Epithelial cell of esophagus (primary cell): Measurements from ENCODE around the gene HOXA4.
A peak's percentile ranks its signal among the peaks of the same experiment; 100 is the strongest.

Experiments used
- DNase-seq: peaks from one replicate; pipeline ENCODE4 v3.0.0; 2010; ENCODE audit warnings: low read depth
- H3K4me3 ChIP-seq: 2 replicates; pipeline ENCODE4 v1.5.1; 2011; ENCODE audit warnings: mild to moderate bottlenecking, low read length, control low read depth
- CTCF ChIP-seq: IDR thresholded peaks from 2 replicates; pipeline ENCODE4 v1.5.1; 2011; ENCODE audit warnings: low read depth, mild to moderate bottlenecking, low read length, control low read depth, inconsistent platforms; ENCODE audit not compliant: insufficient read depth; ENCODE audit errors: missing control alignments

The HOXA4 gene

GRCh38 chr7:27154901-27155815 lies 24.6 kb upstream of the HOXA4 start:
- no peak overlapping the region for H3K4me3 ChIP-seq
- DNase-seq = peak; percentile 68
- TF ChIP-seq CTCF = no peak

GRCh38 chr7:27154369-27154768 lies 23.8 kb upstream of the HOXA4 start:
- TF ChIP-seq CTCF = no peak
- DNase-seq = no peak
- H3K4me3 ChIP-seq = no peak overlapping the region

- no peak overlapping the region for H3K4me3 ChIP-seq
- DNase-seq = no peak
- TF ChIP-seq CTCF = no peak
Observed at GRCh38 chr7:27153526-27153925, 23.0 kb upstream of the HOXA4 start.

- no peak for TF ChIP-seq CTCF
- H3K4me3 ChIP-seq = no peak overlapping the region
- no peak for DNase-seq
Observed at GRCh38 chr7:27152816-27153442, 22.4 kb upstream of the HOXA4 start.

- no peak for DNase-seq
- no peak for TF ChIP-seq CTCF
- H3K4me3 ChIP-seq = peak within 1 kb of the TSS; percentile 13
Observed at GRCh38 chr7:27151931-27152815, 21.6 kb upstream of the HOXA4 start, which contains the start of gene HOXA3. TSS of gene HOXA3 (minus strand) at chr7:27152583. CDS start at chr7:27110640, 41,943 bp downstream.

- DNase-seq = no peak
- H3K4me3 ChIP-seq = peak overlapping the region; percentile 25
- no peak for TF ChIP-seq CTCF
Observed at GRCh38 chr7:27151341-27151930, 20.9 kb upstream of the HOXA4 start.
